Spleen (tissue), 11 donors: ENCODE data around the gene IDUA. TPM values are rescaled to one million over a fixed set of nuclear protein-coding genes. Genes with fewer than 3 reads are reported as not detected.
"Not testable (repeated sequence)": the region's sequence is repeated elsewhere in the genome, so short reads cannot be mapped to it uniquely, and the experiment has no call there.

ENCODE experiments used
- DNase-seq: peaks from one replicate; pipeline ENCODE4 v3.0.0-alpha.2; 2020
- H3K27ac ChIP-seq, 8 donors: fragments of 200-600 bp; sonication (generic) in 7 of 8; 1 replicate in 4 of 8; 2 replicates in 4 of 8; pipeline versions ENCODE4 v1.5.0 to v1.8.0; 2016 to 2021; ENCODE audit warnings: inconsistent platforms in 4 of 8, mild to moderate bottlenecking in 4 of 8, moderate library complexity in 1 of 8
- H3K27me3 ChIP-seq, 7 donors: fragments of 200-600 bp; sonication (generic) in 6 of 7; replicated peaks in 1 of 7; 1 replicate in 4 of 7; 2 replicates in 3 of 7; pipeline versions ENCODE4 v1.5.0 to v1.8.0; 2016 to 2021; ENCODE audit warnings: inconsistent platforms in 3 of 7, mild to moderate bottlenecking in 1 of 7
- H3K36me3 ChIP-seq, 6 donors: fragments of 200-600 bp; sonication (generic) in 5 of 6; 1 replicate in 4 of 6; 2 replicates in 2 of 6; pipeline versions ENCODE4 v1.5.0 to v1.8.0; 2016 to 2021; ENCODE audit warnings: inconsistent platforms in 2 of 6
- H3K4me1 ChIP-seq, 6 donors: fragments of 200-600 bp; sonication (generic) in 5 of 6; 1 replicate in 3 of 6; 2 replicates in 3 of 6; pipeline versions ENCODE4 v1.5.0 to v1.8.0; 2016 to 2021; ENCODE audit warnings: inconsistent platforms in 3 of 6
- H3K4me3 ChIP-seq, 8 donors: fragments of 200-600 bp; sonication (generic) in 7 of 8; 1 replicate in 4 of 8; 2 replicates in 4 of 8; pipeline versions ENCODE4 v1.5.0 to v1.8.0; 2016 to 2021; ENCODE audit warnings: inconsistent platforms in 4 of 8, mild to moderate bottlenecking in 4 of 8, moderate library complexity in 2 of 8
- H3K9me3 ChIP-seq, 8 donors: fragments of 200-600 bp; sonication (generic) in 7 of 8; 1 replicate in 4 of 8; 2 replicates in 4 of 8; pipeline versions ENCODE4 v1.5.0 to v1.8.0; 2016 to 2021; ENCODE audit warnings: inconsistent platforms in 4 of 8
- POLR2A ChIP-seq, 3 donors: fragments of 450-650 bp; IDR thresholded peaks; one replicate each; pipeline ENCODE4 v1.5.1; 2017; ENCODE audit warnings: antibody characterized with exemption in 3 of 3, mild to moderate bottlenecking in 1 of 3
- POLR2AphosphoS5 ChIP-seq, 3 donors: sonication (generic); formaldehyde crosslinking; IDR thresholded peaks; one replicate each; pipeline ENCODE4 v1.5.1; 2017; ENCODE audit warnings: antibody characterized with exemption in 3 of 3
- WGBS, 5 donors: extraction: QIAGEN DNeasy Blood & Tissue Kit in 3 of 5; methylation state at CpG; one replicate each; pipeline versions ENCODE4 v1.1.5 to v1.1.7; 2013 to 2018; 5-methylcytosine and 5-hydroxymethylcytosine counted together
- intact Hi-C: fragments of 100-400 bp; cut with DNase I; formaldehyde crosslinking; loops from one replicate; pipeline ENCODE4 v1.15.0; 2023; ENCODE audit warnings: low total_unique reads
- polyA plus RNA-seq, 3 donors: library from polyadenylated mRNA; stranded (reverse); fragments of 200-250 nt; gene quantifications; one replicate each; pipeline ENCODE4 v1.2.1, GENCODE V29; 2013
- total RNA-seq, 7 donors: library from RNA; depleted of rRNA in 3 of 7; stranded (reverse); fragments of >200 nt in 3 of 7; fragmentation: NEBNext Ultra II Directional in 4 of 7; extraction: Animal tissue kit (Norgen Biotek cat#: 25700) in 4 of 7; gene quantifications; one replicate each; pipeline versions ENCODE4 v1.1.0 to v1.2.1, GENCODE V29; 2016 to 2021
- TF ChIP-seq, protein P1 (sequence below), 11 experiments: fragments of 200-600 bp in 7 of 11; fragments of 450-650 bp in 4 of 11; sonication (generic) in 4 of 11; IDR thresholded peaks in 8 of 11; conservative IDR thresholded peaks in 3 of 11; 1 replicate in 7 of 11; 2 replicates in 4 of 11; pipeline versions ENCODE4 v1.4.0 to v1.8.0; 2016 to 2021; ENCODE audit warnings: antibody characterized with exemption in 11 of 11, inconsistent platforms in 4 of 11, mild to moderate bottlenecking in 1 of 11
- donor health status: healthy with polysubstance abuse.
- donor health status: DM: no; HTN: no; CAD: no; lungs with moderate emphysema.
- donor health status: DM: no; HTN: no; CAD: no.
- donor health status: Bipolar disorder and iron deficiency.
- donor health status: healthy.
- donor health status: DM: no; HTN: no; CAD: no.
- donor health status: DM: yes; HTN: yes; CAD: no.

IDUA gene
- total and polyA plus RNA-seq, 10 donors: 11.5 to 58.3 (median 24.4) TPM

GRCh38 chr4:997375-998071 is 10.7 kb downstream of the IDUA start:
- H3K4me3 ChIP-seq: peak overlapping the region in 5 of 8 donors; percentile 10 to 60 (median 25)
- peaks cover 8 to 55% (median 37%) of the 10 kb centered on the region in 6 donors for H3K4me1 ChIP-seq
- DNase-seq: no peak
- TF ChIP-seq POLR2AphosphoS5 (IDR thresholded peaks at IDR 0.05) (peak in 1 of 3 donors; percentile 30), POLR2A (IDR thresholded peaks at IDR 0.05) (no peak)
- intact Hi-C loops: no loop called here
- peaks cover 8 to 67% (median 50%) of the 10 kb centered on the region in 7 donors for H3K27me3 ChIP-seq
- no peaks in the 10 kb centered on the region for H3K36me3 ChIP-seq
- 3 to 22% (median 4%) methylated on average over 6 to 68 of the region's 68 CpGs for WGBS, 5 donors
- no peaks in the 10 kb centered on the region for H3K9me3 ChIP-seq
- no peak overlapping the region for H3K27ac ChIP-seq

- Histone ChIP-seq H3K4me1 (peaks cover 13 to 56% (median 38%) of the 10 kb centered on the region in 6 donors), H3K27ac (no peak overlapping the region), H3K9me3 (no peaks in the 10 kb centered on the region), H3K36me3 (no peaks in the 10 kb centered on the region), H3K4me3 (peak overlapping the region in 1 of 8 donors; percentile 60), H3K27me3 (peaks cover 8 to 74% (median 56%) of the 10 kb centered on the region in 7 donors)
- 46 to 70% (median 51%) methylated on average over 8 to 12 of the region's 12 CpGs for WGBS, 5 donors
- intact Hi-C loops: no loop called here
- DNase-seq: no peak
- no peak for TF ChIP-seq POLR2A (IDR thresholded peaks at IDR 0.05)
- peak in 1 of 3 donors; percentile 35 for TF ChIP-seq POLR2AphosphoS5 (IDR thresholded peaks at IDR 0.05)
- TF ChIP-seq, protein P1, sequence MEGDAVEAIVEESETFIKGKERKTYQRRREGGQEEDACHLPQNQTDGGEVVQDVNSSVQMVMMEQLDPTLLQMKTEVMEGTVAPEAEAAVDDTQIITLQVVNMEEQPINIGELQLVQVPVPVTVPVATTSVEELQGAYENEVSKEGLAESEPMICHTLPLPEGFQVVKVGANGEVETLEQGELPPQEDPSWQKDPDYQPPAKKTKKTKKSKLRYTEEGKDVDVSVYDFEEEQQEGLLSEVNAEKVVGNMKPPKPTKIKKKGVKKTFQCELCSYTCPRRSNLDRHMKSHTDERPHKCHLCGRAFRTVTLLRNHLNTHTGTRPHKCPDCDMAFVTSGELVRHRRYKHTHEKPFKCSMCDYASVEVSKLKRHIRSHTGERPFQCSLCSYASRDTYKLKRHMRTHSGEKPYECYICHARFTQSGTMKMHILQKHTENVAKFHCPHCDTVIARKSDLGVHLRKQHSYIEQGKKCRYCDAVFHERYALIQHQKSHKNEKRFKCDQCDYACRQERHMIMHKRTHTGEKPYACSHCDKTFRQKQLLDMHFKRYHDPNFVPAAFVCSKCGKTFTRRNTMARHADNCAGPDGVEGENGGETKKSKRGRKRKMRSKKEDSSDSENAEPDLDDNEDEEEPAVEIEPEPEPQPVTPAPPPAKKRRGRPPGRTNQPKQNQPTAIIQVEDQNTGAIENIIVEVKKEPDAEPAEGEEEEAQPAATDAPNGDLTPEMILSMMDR (IDR thresholded peaks at IDR 0.05 in 8 of 11, conservative IDR thresholded peaks at IDR 0.05 in 3 of 11): no peak
These were observed 11.3 kb downstream of the IDUA start for GRCh38 chr4:998096-998691.

DNA sequence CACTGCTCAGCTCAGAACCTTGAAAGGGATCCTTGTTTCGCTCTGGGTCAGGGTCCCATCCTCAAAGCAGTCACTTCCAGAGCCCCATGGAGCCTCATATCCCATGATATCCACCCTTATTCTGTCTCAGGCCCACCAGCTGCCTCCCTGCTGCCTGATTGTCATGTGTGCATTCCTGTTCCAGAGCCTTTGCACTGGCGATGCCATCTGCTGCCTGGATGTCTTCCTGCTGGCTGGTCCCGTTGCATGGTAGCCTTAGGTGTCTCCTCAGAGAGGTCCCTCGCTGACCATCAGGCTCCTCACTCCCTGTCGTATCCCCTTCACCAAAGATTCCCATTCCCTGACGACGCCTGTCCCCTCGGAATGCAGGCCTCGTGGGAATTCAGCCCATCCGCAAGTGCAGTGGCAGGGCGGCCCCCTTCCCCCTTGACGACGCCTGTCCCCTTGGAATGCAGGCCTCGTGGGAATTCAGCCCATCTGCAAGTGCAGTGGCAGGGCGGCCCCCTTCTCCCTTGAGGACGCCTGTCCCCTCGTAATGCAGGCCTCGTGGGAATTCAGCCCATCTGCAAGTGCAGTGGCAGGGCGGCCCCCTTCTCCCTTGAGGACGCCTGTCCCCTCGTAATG is 12.5 kb downstream of the IDUA start:
- DNase-seq, H3K27ac ChIP-seq, H3K9me3 ChIP-seq, H3K4me3 ChIP-seq, H3K36me3 ChIP-seq, intact Hi-C loops: not testable (repeated sequence)
- Histone ChIP-seq H3K27me3 (peaks cover 12 to 85% (median 68%) of the 10 kb centered on the region in 7 donors), H3K4me1 (peaks cover 13 to 58% (median 40%) of the 10 kb centered on the region in 6 donors)
- WGBS, 5 donors: 46 to 65% (median 50%) methylated on average over 14 to 18 of the region's 21 CpGs

GRCh38 chr4:999882-1000425 is 13.1 kb downstream of the IDUA start:
- WGBS, 5 donors: 47 to 74% (median 61%) methylated on average over 7 to 18 of the region's 18 CpGs
- DNase-seq: no peak
- Histone ChIP-seq H3K27ac (no peak overlapping the region), H3K4me3 (no peak overlapping the region), H3K4me1 (peaks cover 13 to 58% (median 40%) of the 10 kb centered on the region in 6 donors), H3K27me3 (peaks cover 12 to 91% (median 74%) of the 10 kb centered on the region in 7 donors), H3K9me3 (no peaks in the 10 kb centered on the region), H3K36me3 (no peaks in the 10 kb centered on the region)
- TF ChIP-seq, protein P1 (IDR thresholded peaks at IDR 0.05 in 8 of 11, conservative IDR thresholded peaks at IDR 0.05 in 3 of 11): no peak
- TF ChIP-seq POLR2AphosphoS5 (IDR thresholded peaks at IDR 0.05) (no peak), POLR2A (IDR thresholded peaks at IDR 0.05) (no peak)
- intact Hi-C loops: no loop called here
